ENCODE results near the gene AKAP7. TPM values are rescaled to one million over a fixed set of nuclear protein-coding genes. Genes with fewer than 3 reads are reported as not detected.

Gene AKAP7
- total and polyA plus RNA-seq, 8 donors, result 20.5 to 82.0 (median 25.9) TPM

- intact Hi-C loops (cut with DNase I), result no loop called here
- FAIRE-seq (no peak), DNase-seq (no peak), ATAC-seq (no peak)
- Histone ChIP-seq H3K4me3 (no peak overlapping the region), H3K27ac (no peak overlapping the region), H3K27me3 (no peaks in the 10 kb centered on the region), H3K9me3 (no peaks in the 10 kb centered on the region), H3K4me1 (no peaks in the 10 kb centered on the region), H3K36me3 (no peaks in the 10 kb centered on the region)
- WGBS, 2 donors, result 92 to 93% methylated on average over 7 of the region's 7 CpGs
- no peak for TF ChIP-seq CTCF (IDR thresholded peaks at IDR 0.05)
Measured at GRCh38 chr6:131283466-131284175, 148.4 kb downstream of the AKAP7 start.

- FAIRE-seq (no peak), ATAC-seq (no peak), DNase-seq (no peak)
- Histone ChIP-seq H3K4me1 (no peaks in the 10 kb centered on the region), H3K4me3 (no peak overlapping the region), H3K27ac (no peak overlapping the region), H3K36me3 (no peaks in the 10 kb centered on the region), H3K9me3 (no peaks in the 10 kb centered on the region), H3K27me3 (no peaks in the 10 kb centered on the region)
- intact Hi-C loops (cut with DNase I), result no loop called here
- 85 to 87% methylated on average over 1 of the region's 1 CpG for WGBS, 2 donors
- no peak for TF ChIP-seq CTCF (IDR thresholded peaks at IDR 0.05)
Measured at GRCh38 chr6:131285548-131285947, 150.3 kb downstream of the AKAP7 start.

GRCh38 chr6:131286469-131287040 is 151.3 kb downstream of the AKAP7 start:
- intact Hi-C loops (cut with DNase I), result no loop called here
- no peak overlapping the region for H3K4me3 ChIP-seq
- WGBS, 2 donors, result 60 to 63% methylated on average over 2 of the region's 2 CpGs
- ATAC-seq (no peak), DNase-seq (no peak), FAIRE-seq (no peak)
- H3K27ac ChIP-seq, result no peak overlapping the region
- H3K4me1 ChIP-seq, result no peaks in the 10 kb centered on the region
- no peaks in the 10 kb centered on the region for H3K9me3 ChIP-seq
- H3K27me3 ChIP-seq, result no peaks in the 10 kb centered on the region
- H3K36me3 ChIP-seq, result no peaks in the 10 kb centered on the region
- TF ChIP-seq CTCF (IDR thresholded peaks at IDR 0.05), result no peak

GRCh38 chr6:131288214-131288613 is 152.9 kb downstream of the AKAP7 start:
- no peaks in the 10 kb centered on the region for H3K9me3 ChIP-seq
- ATAC-seq (no peak), DNase-seq (no peak), FAIRE-seq (no peak)
- WGBS, 2 donors, result 55 to 64% methylated on average over 2 of the region's 2 CpGs
- peaks cover 0 to 4% (median 0%) of the 10 kb centered on the region in 3 donors for H3K4me1 ChIP-seq
- intact Hi-C loops (cut with DNase I), result no loop called here
- no peak overlapping the region for H3K27ac ChIP-seq
- H3K4me3 ChIP-seq, result no peak overlapping the region
- TF ChIP-seq CTCF (IDR thresholded peaks at IDR 0.05), result no peak
- no peaks in the 10 kb centered on the region for H3K36me3 ChIP-seq
- H3K27me3 ChIP-seq, result no peaks in the 10 kb centered on the region

- no peaks in the 10 kb centered on the region for H3K27me3 ChIP-seq
- peaks cover 0 to 10% (median 0%) of the 10 kb centered on the region in 3 donors for H3K4me1 ChIP-seq
- DNase-seq (no peak), ATAC-seq (no peak), FAIRE-seq (no peak)
- no peaks in the 10 kb centered on the region for H3K9me3 ChIP-seq
- TF ChIP-seq CTCF (IDR thresholded peaks at IDR 0.05), result no peak
- H3K36me3 ChIP-seq, result no peaks in the 10 kb centered on the region
- H3K27ac ChIP-seq, result no peak overlapping the region
- WGBS, 2 donors, result 96 to 97% methylated on average over 4 of the region's 4 CpGs
- no peak overlapping the region for H3K4me3 ChIP-seq
- intact Hi-C loops (cut with DNase I), result no loop called here
Measured at GRCh38 chr6:131290955-131291354, 155.7 kb downstream of the AKAP7 start.
